Activated gamma-delta T cell treated with anti-CD3 and anti-CD28 coated beads, Interleukin-2, amount 50 U/mL, for 16 hours (primary cell): Measurements from ENCODE around the gene PTPRA.
"Not testable (repeated sequence)": the region's sequence is repeated elsewhere in the genome, so short reads cannot be mapped to it uniquely, and the experiment has no call there.

ENCODE experiments used
- DNase-seq: peaks from one replicate; pipeline ENCODE4 v3.0.0-alpha.2; 2020; ENCODE audit warnings: low read depth

Gene PTPRA

GRCh38 chr20:3045042-3045815 is 171.9 kb downstream of the PTPRA start:
- DNase-seq, result peak; percentile 3

- DNase-seq, result peak; percentile 68
These were observed 172.8 kb downstream of the PTPRA start, which contains the start of gene MRPS26 for GRCh38 chr20:3045816-3046676. MRPS26 (plus strand) TSS chr20:3046052; CDS start chr20:3046069, 17 bp downstream.

DNA sequence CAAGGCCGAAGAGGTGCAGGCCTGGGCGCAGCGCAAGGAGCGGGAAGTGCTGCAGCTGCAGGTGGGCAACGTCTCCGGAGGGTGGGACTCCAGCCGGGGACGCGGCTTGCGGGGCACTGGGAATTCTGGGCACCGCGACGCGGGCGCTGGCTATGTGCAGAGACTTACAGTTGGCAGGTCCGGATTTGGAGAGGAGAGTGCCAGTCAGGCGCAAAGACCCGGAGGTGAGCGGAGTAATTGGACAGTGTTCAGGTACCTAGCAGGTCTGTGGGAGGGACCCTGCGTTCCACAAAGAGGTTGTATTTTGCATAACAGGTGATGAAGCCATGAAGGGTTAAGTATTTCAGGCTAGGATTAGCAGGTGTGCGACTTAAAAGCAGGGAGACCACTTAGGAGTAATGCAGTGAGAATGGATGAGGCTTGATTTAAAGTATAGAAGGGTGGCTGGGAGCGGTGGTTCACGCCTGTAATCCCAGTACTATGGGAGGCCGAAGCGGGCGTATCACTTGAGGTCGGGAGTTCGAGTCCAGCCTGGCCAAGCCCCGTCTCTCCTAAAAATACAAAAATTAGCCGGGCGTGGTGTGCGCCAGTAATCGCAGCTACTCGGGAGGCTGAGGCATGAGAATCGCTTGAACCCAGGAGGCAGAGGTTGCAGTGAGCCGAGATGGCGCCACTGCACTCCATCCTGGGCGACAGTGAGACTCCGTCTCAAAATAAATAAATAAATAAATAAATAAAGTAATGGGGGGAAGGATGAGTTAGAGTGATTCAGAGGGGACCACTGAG is 173.6 kb downstream of the PTPRA start:
- no peak for DNase-seq

GRCh38 chr20:3047486-3048419 is 174.5 kb downstream of the PTPRA start:
- no peak for DNase-seq

DNA sequence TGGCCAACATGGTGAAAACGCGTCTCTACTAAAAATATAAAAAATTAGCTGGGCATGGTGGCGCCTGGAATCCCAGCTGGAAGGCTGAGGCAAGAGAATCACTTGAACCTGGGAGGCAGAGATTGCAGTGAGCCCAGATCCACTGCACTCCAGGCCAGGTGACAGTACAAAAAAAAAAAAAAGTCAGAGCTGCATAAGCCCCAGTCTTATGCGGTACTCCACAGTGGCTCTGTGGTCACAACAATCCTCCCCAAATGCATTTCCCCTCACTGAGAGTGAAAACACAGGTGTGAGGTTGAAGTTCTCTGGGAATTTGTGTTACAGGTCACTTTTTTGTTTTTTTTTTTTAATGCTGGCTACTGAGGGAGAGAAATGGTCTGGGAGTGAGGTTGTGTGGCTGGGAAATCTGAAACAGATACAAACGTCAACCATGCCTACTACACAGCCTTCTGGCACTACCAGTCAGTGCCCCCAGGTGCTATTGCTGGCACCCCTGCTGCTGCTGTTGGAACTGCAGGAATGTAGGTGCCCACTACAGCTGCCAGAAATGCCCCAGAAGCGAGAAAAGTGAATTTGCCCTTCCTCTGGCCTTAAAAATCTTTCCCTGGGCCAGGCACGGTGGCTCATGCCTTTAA is 178.2 kb downstream of the PTPRA start:
- no peak for DNase-seq

DNA sequence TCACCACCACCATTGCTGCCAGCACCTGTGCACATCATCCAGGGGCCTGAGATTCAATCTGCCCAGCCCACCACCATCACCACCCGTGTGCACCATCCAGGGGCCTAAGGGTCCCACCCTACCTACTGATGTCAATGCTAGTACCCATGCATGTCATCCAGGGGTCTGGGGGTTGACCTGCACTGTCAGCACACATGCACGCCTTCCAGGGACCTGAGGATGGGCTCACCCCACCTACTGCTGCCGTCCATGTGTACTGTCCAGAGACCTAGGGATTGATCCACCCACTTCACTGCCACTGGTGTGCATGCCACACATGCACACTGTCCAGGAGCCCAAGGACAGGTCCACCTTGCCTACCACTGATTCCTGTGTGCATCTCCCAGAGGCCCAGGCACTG is 186.2 kb downstream of the PTPRA start:
- no peak for DNase-seq

- not testable (repeated sequence) for DNase-seq
These were observed 190.8 kb downstream of the PTPRA start for GRCh38 chr20:3064119-3064518.

DNA sequence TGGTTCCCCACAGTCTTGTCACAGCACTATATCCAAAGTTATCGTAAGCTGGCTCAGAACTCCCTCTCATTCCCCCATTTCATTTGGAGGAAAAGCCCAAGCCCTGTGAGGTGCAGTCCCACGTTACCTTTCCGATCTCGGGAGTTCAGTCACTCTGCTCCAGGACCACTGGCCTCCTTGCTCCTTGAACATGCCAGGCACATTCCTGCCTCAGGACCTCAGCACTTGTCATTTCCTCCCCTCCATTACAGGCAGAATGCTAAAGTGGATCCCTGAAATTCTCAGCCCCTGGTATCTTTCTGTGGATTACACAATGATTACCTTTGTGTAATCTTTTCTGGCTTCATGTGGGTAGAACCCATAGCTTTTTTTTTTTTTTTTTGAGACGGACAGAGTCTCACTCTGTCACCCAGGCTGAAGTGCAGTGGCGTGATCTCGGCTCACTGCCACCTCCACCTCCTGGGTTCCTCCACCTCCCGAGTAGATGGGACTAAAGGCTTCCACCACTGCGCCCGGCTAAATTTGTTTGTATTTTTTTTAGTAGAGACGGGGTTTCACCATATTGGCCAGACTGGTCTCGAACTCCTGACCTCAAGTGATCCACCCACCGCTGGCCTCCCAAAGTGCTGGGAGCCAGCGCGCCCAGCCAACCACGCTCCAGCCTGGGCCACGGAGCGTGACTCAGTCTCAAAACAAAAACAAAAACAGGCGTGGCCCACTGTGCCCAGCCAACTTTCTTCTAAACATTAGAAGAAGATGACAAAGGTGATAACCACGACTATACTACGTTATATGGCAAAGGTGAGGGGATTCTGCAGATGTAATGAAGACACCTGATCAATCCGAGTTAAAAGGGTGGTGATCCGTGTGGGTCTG is 194.1 kb downstream of the PTPRA start:
- DNase-seq, result no peak

DNA sequence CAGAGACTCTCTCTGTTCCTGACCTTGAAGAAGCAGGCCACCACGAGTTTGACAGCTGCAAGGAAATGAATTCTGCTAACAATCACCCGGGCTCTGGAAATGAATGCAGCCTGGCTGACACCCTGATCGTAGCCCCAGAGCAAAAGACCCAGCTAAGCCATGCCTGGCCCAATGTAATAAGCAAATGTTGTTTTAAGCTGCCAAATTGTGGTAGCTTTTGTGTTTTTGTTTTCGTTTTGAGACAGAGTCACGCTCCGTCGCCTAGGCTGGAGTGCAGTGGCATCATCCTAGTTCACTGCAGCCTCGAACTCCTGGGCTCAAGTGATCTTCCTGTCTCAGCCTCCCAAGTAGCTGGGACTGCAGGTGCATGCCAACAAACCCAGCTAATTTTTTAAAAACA is 194.8 kb downstream of the PTPRA start:
- no peak for DNase-seq

- DNase-seq, result no peak
These were observed 196.0 kb downstream of the PTPRA start for GRCh38 chr20:3068986-3069900.

DNA sequence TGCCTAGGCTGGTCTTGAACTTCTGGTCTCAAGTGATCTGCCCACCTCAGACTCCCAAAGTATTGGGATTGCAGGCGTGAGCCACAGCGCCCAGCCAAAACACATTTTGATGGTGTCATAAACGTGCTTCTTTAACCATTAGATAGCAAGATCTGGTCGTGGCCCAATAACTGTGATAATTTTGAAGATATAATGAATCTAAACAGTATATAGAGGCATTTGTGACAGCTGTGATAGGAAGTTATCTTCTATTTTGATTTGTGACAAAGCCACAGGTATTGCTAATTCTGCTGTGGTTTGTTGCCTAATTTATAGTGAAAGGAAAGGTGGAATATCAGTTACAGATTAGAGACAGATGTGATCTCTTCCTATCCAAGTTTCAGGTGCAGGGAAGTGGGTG is 197.4 kb downstream of the PTPRA start:
- DNase-seq, result no peak

- DNase-seq, result no peak
These were observed 198.0 kb downstream of the PTPRA start for GRCh38 chr20:3071266-3071609.

DNA sequence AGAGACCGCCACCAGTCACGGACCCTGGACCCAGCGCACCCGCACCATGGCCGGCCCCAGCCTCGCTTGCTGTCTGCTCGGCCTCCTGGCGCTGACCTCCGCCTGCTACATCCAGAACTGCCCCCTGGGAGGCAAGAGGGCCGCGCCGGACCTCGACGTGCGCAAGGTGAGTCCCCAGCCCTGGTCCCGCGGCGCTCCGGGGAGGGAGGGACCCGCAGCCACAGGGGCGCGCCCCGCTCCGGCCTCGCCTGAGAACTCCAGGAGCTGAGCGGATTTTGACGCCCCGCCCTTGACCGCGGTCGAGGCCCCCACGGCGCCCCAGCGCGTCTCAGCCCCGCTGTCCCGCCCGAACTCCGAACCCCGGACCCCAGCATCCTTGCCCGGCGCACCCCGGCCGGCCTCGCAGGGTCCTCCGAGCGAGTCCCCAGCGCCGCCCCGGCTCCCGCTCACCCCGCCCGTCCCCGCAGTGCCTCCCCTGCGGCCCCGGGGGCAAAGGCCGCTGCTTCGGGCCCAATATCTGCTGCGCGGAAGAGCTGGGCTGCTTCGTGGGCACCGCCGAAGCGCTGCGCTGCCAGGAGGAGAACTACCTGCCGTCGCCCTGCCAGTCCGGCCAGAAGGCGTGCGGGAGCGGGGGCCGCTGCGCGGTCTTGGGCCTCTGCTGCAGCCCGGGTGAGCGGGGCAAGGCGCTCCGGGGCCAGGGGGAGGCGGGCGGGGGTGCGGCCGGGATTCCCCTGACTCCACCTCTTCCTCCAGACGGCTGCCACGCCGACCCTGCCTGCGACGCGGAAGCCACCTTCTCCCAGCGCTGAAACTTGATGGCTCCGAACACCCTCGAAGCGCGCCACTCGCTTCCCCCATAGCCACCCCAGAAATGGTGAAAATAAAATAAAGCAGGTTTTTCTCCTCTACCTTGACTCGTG is 198.6 kb downstream of the PTPRA start, which contains the start of gene OXT:
Gene OXT, plus strand, starts transcription at position 11 of the 920 bp plus-strand sequence. Its CDS starts 36 bp downstream, at position 47.
- DNase-seq, result peak; percentile 59

DNA sequence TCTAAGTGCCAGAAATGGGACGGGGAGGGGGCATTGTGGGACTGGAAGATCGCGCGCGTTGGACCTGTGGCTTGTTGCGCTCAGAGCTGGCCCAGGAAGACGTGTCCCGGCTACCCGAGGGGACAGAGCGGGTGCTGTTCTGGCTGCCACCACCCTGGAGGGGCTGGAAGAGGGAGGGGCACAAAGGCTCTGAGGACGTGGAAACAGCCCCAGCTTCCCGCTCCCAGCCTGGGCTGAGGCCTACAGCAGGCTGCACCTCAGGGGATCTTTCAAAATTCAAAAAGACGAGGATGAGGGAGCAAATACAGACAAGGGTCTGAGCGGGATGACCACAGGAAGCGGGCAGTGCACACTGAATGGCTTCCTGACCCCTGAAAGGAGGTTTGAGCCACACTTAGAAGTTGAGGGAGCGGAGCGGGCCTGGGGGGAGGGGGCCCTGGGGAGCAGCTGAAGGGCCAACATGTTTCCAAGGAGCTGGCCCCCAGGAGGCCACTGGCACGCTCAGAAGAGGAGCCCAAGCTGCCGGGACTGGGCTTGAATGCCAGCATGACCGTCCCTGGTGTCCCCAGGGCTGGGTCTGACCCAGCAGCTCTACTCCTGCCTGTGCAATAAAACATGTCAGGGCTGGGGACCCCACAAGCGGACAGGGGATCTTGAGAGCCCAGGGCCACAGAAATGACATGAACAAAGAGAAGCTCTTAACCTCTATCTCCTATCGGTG is 199.4 kb downstream of the PTPRA start:
- DNase-seq, result no peak

GRCh38 chr20:3073251-3073643 is 200.0 kb downstream of the PTPRA start:
- not testable (repeated sequence) for DNase-seq

DNA sequence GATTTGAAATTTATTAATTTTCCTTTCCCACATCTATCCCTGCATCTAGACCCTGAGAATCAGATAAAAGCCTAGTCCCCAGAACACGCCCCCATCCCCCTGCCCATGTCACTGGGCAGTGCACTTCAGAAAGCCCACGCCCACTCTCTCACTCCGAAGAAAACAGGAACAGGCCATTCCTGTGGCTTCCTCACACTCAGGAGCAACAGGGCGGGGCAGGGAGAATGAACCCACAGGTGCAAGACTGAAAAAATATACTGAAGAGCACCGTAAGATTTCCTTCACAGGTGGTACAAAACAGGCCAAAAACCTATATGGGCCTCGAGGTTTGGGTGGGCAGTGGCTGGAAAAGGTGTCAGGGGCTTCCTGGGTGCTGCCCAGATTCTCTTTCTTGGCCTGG is 201.5 kb downstream of the PTPRA start:
- DNase-seq, result no peak

DNA sequence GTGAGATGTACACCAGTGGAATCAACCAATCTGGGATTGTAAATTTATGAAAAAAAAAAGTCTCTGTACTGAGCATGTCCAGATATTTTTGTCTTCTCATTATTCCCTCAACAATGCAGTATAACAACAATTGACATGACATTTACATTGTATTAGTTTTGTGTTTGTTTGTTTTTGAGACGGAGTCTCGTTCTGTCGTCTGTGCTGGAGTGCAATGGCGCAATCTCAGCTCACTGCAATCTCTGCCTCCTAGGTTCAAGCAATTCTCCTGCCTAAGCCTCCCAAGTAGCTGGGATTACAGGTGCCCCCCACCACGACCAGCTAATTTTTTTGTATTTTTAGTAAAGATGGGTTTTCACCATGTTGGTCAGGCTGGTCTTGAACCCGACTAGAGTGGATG is 202.0 kb downstream of the PTPRA start:
- not testable (repeated sequence) for DNase-seq
